GM12864 (cell line): ENCODE measurements around the gene TPT1.
"Not testable (repeated sequence)": the region's sequence is repeated elsewhere in the genome, so short reads cannot be mapped to it uniquely, and the experiment has no call there.

Experiments used
- DNase-seq: peaks from one replicate; pipeline ENCODE4 v3.0.0-alpha.2; 2011; ENCODE audit warnings: low read depth
- H3K4me3 ChIP-seq: 2 replicates; pipeline ENCODE4 v1.5.1; 2011; ENCODE audit warnings: mild to moderate bottlenecking, low read depth, low read length, control low read depth
- TF ChIP-seq, protein P1 (sequence below): IDR thresholded peaks from 2 replicates; pipeline ENCODE4 v1.5.1; 2011; ENCODE audit warnings: low read depth, mild to moderate bottlenecking, moderate library complexity, low read length, control low read depth, inconsistent platforms; ENCODE audit errors: missing control alignments

The TPT1 gene

DNA sequence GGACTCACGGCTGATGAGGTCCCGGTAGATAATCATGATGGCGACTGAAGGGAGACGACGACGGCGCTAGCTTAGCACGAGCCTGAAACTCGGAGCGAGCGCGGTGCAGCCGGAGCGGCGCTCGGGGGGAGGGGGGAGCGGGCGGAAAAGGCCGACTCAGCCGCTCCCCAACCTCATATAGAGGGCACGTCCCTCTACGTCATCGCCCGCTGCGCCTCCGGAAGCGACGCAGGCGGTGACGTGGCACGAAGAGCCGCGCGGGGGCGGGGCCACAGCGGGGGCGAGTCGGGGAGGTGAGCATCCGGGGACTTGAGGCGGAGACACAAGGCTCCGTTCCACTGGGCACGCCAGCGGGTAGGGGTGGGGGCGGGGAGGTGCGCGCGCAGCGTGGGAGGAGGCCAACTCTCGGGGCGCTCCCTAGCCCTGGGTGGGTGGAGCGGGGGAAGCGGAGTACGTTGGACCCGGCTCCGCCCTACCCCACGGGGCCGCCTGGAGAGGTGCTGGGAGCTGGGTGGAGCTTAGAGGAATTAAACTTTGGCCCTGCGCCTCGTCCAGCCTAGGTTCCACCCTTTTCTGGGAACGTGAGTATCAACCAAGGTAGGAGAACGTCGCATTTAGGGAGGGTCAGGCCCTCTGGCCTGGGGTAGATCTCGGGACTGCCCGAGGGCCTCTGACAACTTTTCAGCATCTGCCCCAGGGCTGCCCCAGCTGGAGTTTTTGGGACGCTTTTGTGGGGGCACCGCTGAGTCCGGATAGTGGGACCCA, at the start of gene TPT1:
TPT1 (minus strand) TSS at position 150 of the 765 bp plus-strand sequence; CDS start at position 36, 114 bp downstream.
- TF ChIP-seq, protein P1, sequence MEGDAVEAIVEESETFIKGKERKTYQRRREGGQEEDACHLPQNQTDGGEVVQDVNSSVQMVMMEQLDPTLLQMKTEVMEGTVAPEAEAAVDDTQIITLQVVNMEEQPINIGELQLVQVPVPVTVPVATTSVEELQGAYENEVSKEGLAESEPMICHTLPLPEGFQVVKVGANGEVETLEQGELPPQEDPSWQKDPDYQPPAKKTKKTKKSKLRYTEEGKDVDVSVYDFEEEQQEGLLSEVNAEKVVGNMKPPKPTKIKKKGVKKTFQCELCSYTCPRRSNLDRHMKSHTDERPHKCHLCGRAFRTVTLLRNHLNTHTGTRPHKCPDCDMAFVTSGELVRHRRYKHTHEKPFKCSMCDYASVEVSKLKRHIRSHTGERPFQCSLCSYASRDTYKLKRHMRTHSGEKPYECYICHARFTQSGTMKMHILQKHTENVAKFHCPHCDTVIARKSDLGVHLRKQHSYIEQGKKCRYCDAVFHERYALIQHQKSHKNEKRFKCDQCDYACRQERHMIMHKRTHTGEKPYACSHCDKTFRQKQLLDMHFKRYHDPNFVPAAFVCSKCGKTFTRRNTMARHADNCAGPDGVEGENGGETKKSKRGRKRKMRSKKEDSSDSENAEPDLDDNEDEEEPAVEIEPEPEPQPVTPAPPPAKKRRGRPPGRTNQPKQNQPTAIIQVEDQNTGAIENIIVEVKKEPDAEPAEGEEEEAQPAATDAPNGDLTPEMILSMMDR, result no peak
- H3K4me3 ChIP-seq, result peak within 1 kb of the TSS; percentile 91
- DNase-seq, result peak; percentile 92

DNA sequence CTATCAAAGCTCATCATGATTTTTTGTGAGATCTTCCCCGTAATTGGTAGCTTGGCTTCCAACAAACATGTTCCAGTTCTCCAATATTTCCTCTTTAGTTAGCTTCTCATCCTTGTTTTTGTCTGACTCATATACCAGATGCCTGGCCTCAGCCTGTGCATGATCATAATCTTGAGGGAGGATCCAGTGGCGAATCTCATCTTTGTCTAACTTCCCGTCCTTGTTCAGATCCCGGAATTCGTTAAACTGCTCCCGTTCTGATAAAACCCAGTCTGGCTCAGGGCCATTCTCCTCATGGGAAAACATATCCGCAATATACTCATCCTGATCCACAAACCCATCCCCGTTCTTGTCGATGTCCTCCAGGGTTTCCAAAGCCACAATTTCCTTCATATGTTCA, 49.4 kb upstream of the TPT1 start:
- not testable (repeated sequence) for H3K4me3 ChIP-seq, DNase-seq

DNA sequence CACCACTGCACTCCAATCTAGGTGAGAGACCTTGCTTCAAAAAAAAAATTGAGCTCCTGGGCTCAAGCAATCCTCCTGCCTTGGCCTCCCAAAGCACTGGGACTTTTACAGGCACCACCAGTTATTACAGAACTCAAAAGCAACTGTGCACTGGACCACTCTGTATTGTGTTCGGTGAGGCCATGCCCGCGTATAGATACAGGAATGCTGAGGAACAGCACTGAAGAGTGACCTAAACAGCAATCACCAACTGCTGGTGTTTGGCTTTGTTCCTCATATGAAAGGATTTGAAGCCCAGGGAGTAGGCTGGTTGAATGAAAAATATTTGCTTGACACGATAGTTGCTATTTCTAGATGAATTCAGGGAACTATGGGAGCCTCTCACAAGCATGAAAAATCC, 47.7 kb upstream of the TPT1 start:
- TF ChIP-seq, protein P1, result no peak
- H3K4me3 ChIP-seq, result no peak overlapping the region
- DNase-seq, result no peak

DNA sequence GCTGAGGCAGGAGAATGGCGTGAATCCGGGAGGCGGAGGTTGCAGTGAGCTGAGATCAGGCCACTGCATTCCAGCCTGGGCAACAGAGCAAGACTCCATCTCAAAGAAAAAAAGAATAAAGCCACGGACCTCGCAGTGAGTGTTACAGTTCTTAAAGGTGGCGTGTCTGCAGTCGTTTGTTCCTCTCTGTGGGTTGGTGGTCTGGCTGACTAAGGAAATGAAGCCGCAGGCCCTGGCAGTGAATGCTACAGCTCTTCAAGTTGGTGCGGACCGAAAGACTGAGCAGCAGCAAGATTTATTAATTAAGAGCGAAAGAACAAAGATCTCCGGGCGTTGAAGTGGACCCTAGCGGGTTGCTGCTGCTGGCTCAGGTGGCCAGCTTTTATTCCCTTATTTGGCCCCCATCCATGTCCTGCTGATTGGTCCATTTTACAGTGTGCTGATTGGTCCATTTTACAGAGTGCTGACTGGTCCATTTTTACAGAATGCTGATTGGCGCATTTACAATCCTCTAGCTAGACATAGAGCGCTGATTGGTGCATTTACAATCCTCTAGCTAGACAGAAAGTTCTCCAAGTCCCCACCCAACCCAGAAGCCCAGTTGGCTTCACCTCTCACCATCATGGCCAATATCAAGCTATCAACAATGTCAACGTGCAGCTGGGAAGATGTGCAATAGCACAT, 46.1 kb upstream of the TPT1 start:
- not testable (repeated sequence) for H3K4me3 ChIP-seq, DNase-seq

DNA sequence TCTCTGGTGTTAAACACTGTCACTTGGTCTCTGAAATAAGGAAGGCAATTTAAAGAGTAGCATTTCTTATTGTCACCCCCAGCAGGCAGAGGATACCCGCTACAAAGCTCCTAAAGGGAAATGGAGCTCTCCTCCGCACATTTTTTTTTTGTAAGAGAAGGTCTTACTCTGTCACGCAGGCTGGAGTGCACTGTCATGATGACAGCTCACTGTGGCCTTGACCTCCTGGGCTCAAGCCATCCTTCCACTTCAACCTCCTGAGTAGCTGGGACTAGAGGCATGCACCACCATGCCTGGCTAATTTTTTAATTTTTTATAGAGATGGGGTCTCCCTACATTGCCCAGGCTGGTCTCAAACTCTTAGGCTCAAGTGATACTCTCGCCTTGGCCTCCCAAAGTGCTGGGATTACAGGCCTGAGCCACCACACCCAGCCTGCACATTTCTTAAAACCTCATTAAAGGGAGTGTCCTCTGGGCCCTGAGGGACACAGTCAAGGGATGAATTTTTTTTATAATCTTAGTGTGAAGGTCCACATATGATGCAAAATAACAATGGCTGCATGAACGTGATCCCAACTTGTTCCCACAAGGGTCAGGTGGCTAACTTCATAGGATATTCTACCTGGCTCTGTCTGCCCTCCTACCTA, 45.0 kb upstream of the TPT1 start:
- no peak for DNase-seq
- no peak overlapping the region for H3K4me3 ChIP-seq
- TF ChIP-seq, protein P1, result no peak

DNA sequence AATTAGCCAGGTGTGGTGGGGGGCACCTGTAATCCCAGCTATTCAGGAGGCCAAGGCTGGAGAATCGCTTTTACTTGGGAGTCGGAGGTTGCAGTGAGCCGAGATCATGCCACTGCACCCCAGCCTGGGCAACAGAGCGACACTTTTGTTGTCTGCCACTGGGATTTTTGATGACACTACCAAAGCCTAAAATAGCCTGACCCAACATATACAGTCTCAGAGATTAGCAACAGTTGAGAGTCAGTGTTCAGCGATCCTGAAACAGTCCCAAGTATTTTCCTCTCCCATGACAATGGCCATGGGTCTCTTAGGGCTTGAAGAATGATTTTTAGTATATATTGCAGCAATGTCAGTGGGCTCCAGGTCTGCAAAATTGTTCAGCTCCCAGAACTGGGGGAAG, 44.3 kb upstream of the TPT1 start:
- no peak for DNase-seq
- no peak overlapping the region for H3K4me3 ChIP-seq
- TF ChIP-seq, protein P1, result no peak

DNA sequence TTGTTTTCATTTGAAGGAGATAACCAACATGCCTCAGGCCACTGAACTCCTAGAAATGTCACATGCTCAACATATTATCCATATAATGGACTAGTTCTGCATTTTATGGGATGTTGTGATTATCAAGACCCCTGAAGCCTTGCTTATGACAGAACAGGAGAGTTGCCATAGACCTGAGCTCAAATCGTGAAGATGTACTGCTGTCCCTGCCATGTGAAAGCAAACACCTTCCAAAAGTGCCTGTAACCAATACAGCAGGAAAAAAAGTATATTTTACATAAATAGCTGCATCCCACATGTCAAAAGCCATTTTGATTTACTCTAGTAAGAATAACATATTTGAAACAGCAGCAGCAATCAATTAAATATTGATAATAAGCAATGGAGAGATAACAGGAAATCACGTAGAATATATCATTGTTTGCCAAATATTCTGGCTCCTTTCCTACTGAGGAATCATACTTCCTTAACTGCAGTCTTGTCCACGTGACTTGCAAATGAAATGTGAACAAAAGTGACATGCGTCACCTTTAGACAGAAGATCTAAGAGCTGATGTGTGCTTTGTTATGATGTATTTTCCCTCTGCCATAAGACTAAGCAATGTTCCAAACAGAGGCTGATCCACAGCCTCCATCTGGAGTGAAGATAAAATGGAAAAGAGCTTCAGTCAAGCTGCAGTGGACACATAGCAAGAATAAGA, 43.6 kb upstream of the TPT1 start:
- TF ChIP-seq, protein P1, result no peak
- DNase-seq, result no peak
- no peak overlapping the region for H3K4me3 ChIP-seq

DNA sequence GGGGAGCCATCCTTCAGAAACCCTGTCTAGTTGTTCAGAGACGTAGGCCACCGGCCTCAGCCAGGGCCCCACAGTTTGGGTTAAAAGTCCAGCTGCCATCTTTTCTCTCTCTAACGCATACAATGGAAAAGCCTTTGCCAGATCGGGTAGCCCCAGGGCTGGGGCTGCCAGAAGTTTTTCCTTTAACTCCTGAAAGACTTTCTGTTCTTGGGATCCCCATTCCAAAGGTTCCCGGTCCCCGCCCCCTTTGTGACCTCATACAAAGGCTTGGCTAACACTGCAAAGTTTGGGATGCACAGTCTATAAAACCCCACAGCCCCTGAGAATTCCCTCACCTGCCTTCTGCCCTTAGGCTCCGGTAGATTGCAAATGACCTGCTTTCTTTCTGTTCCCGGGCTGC, 41.8 kb upstream of the TPT1 start:
- DNase-seq, H3K4me3 ChIP-seq: not testable (repeated sequence)
